ENCODE data around the gene SCARB2.

Gene SCARB2

DNA sequence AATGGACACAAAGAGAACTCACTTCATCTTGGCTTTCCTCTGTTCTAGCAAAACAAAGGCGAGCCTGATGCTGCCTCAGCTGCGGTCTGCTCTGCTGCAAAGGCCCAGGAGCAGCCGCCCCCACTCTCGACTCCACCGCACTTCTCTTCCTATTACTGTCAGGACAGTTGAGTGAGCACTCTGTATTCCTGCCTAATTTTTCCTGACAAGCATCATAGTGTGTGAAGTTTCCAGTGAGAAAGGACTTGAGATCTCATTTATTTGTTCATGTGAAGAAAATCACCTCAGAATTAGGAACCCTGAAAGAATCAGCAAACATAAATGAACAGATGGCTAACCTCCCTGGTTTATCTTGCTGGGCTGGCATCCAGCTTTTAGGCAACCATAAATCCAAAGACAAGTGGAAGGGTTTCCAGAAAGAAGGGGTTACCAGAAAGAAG lies 15.6 kb downstream of the SCARB2 start:
- no peak for DNase-seq

DNA sequence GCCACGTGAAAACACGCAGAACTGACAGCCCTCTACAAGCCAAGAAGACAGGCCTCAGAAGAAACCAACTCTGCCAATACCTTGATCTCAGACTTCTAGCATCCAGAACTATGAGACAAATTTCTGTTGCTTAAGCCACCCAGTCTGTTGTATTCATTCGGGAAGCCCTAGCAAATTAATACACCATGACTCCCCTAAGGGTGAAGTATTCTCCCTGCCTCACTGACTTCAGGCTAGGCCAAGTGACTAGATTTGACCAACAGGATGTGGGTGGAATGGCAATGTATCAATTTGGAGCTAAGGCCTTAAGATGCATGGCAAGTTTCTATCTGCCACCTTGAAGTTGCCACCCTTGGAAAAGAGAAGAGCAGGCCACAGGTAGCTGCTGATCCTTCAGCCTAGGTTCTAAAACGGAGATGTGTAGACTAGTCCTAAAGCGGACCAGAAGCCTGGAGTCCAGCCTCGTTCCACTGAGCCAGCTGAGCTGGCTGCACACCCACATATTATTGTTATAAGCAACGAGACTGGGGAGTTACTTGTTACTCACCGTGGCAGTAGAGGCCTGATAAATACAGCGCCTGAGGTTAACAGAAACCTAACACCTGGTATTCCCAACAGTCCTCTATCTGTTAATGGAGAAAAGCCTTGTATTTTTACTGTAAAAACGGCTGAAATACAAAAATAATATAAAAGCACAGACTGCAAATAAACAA lies 16.4 kb downstream of the SCARB2 start:
- no peak for DNase-seq

DNA sequence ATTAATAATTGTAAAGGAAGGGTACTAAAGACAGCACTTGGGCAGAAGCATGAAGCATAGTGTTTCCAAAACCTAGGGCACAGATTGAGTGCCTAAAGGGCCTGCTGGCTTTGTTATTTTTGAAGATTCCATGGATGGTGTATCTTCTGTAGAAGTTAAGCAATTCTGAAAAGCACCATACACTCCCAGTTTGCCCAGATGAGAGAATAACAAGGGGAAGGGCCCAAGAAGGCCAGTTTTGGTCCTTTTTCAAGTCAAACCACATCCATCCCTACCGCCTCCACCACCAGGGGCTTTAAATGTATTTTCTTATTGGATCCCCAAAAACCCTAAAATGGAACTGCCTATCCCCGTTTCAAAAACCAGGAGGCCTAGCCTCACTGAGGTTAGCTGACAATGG lies 17.2 kb downstream of the SCARB2 start:
- DNase-seq: no peak

DNA sequence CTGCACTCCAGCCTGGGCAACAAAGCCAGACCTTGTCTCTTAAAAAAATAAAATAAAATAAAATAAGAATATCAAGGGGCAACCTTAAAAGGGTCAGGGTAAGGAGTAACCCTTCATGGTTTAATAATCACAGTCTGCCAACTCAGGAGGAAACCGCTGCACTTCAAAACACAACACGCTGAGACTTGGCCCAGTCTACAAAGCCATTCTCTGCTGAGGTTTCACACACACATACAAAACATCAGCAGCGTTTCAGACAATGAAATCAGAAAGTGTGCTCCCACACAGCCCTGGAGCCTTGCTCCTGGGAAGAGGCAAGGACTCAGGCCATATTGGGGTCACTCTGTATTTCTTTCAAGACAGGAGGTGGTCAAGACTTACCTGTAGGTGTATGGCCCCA lies 18.3 kb downstream of the SCARB2 start:
- DNase-seq: no peak

DNA sequence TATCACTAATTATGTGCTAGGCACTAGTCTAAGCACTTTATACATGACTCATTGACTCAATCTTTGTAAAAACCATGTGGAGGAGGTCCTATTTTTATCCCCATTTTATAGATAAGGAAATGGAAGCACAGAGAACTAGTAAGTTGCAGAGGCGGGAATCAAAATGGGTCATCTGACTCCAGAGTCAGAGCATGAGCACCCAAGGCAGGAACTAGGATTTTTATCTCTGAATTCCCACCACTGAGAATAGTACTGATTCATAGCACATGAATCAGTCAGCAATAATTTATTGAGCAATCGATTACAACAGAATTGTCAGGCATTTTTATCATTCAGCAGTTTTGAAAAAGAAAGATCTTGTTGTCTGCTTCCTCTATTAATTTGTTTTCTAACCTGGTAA lies 19.3 kb downstream of the SCARB2 start:
- DNase-seq: no peak

DNA sequence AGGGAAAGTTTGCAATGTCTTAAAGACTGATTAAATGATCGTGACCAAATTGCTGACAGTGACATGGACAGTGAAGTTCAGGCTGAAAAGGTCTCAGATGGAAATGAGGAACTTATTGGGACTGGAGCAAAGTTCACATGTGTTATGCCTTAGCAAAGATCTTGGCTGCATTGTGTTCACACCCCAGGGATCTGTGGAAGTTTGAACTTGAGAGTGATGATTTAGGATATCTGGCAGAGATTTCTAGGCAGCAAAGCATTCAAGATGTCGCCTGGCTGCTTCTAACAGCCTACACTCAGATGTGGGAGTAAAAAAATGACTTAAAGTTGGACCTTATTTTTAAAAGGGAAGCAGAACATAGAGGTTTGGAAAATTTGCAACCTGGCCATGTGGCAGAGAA lies 21.4 kb downstream of the SCARB2 start:
- no peak for DNase-seq

DNA sequence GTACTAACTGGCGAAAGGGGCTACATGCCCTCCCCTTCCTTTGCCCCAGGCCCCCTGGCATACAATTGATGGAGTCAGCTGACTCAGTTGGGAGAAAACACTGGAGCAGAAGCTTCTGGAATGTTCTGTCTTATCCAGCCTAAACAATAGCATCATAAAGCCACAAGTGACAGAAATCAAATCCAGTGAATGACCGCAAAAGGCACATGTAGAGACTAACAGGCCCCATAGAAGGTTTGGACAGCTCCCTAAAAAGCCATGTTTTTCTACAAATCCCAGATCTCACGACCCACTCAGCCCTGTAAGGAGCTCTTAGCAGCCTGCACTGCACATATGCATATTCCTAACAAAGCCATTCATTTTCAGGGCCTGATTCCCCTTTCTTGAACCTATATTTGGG lies 25.1 kb downstream of the SCARB2 start:
- no peak for DNase-seq

DNA sequence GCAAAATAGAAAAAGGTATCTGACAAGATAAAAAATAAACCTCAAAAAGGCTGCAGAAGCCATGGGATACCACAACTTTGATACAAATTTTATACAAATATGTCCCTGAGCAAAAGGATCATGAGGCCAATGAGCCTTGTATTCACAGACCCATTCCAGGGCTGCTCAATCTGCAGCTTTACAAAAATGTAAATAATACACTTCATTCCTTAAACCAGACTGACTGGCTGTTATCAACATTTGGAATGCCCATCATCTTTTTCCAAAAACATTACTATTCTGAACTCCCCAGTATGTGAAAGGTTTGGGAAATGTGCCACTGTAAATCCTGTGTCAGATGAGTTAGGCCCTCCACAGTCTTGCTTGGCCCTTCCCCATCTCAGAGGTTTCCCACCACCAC lies 25.5 kb downstream of the SCARB2 start:
- DNase-seq: no peak

DNA sequence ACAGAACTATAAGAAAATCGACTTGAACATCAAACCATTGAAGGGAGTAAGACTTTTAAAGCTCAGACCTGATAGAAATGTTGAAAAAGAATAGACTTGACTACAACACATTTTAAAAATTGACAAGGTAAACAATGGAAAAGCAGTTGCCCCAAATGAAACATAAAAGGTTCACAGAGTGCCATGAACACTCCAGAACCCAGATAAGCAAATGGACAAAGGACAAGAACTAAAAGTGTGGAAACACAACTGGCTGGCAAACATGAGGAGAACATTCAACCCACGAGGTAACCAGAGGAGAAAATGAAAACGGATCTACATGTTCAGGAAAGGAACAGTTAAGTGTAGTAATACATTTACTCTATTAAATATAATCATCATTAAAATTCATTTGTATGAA lies 26.5 kb downstream of the SCARB2 start:
- DNase-seq: no peak

DNA sequence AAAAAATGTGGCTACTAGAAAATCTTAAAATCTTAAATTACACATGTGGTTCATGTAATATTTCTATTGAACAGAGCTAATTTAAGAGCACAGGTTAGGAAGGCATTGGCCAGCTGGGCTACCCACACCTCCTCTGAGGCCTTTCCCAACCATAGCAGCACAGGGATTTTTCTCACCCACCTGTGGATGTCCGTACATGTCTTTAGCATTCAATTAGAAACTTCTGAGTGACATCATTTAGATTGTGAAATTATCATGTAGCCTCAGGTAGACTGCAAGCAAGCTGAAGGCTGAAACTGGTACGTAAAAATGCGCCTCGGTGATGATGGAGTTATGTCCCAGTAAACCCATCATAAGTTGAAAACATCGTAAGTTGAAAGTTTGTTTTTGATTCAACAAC lies 31.2 kb downstream of the SCARB2 start:
- no peak for DNase-seq

DNA sequence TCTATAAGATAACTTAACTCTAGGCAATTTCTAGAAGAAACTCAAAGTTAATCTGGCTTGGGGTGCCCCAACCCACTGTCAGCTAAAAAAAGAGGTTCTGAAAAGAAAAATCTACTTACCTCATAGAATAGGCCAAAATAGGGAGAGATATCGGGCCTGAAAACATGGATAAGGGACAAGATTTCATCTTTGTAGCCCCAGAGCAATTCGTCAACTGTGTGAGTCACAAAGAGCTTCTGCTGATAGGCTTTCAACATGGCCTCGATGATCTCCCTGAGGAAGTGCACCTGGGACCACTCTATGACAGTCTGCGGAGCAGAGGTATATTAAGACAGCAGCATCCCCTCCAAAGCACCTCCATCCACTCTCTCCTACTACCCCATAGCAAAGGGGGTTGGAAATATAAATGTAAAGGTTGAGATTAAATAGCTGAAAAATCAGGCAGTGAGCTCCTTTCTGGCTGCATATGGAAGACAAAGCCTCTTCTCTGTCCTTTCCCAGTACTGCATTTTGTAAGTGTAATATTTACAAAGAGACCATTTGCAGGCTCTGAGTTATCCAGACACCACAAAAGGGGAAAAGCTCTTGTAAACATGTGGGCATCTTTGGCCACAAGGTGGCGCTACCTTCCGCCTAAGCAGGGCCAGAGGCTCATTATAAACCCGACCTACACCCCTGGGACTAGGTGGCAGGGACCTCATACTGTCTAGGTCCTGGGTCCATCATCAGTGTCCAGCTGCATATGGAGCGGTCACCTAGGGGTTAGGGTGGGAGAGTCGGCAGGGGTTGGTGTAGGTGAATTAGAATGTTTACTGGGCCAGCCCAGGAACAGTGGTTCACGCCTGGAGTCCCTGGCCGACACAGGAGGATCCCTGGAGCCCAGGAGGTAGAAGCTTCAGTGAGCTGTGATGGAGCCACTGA lies 34.0 kb downstream of the SCARB2 start:
- peak; percentile 76 for DNase-seq

DNA sequence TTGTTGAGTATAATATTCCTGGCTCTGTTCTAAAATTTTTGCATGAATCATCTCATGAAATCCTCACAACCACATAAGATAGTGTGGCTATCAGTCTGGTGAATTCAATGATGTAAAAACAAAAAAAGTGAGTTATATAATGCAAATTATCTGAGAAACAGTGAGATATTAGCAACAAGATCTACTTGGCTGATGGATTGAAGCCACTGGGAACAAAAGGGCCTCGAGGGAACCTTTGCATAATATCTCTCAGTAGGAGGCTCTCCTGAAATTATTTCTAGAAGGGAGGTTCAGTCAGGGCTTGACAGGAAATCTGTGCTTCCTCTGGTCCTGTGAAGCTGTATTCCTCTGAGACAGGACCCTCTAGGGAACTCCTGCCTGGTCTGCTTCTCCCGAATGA lies 35.3 kb downstream of the SCARB2 start:
- no peak for DNase-seq

DNA sequence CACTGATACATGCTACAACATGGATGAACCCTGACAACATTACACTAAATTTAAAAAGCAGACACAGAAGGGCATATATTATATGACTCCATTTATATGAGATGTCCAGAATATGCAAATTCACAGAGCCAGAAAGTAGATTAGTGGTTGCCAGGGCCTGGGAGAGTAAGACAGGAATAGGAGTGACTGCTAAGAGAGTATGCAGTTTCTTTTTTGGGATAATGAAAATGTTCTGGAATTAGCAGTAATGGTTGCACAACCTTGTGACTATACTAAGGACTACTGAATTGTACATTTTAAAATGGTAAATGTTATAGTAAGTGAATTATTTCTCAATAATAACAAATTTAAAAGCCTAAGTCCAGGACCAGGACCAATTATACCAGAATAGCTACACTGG lies 35.9 kb downstream of the SCARB2 start:
- no peak for DNase-seq

DNA sequence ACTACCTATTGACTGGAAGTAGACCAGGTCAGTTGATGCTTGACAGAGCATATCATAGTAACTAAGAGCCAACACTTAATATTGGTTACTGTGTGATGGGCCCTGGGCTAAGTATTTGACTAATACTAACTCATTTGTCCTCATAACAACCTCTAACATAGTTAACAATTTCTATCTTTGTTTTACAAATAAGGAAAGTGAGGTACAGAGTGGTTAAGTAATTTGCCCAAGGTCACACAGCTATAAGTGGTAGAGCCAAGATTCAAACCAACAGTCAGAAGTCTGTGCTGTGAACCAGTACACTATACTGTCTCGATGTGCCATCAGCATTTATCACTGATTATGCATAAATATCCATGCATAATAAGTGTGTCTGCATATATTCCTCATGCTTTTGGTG lies 38.3 kb downstream of the SCARB2 start:
- no peak for DNase-seq

DNA sequence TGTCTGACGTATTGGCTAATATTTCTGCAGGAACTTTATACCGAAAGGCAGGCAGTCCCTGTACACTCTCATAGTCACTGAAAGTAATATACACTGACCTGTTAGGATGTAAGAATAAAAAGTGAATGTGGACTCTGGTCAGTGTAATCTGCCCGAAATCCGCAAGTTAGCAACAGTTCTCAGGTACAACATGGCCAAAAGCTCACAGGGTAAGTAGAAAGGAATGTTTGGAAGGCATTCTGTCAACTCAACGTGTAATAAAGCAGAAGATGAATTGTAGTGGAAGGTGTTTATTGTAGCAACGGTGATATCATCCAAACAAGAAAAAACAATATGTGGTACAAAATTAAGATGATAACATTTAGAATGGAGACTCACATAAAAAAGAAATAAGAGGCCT lies 39.4 kb downstream of the SCARB2 start:
- DNase-seq: no peak

DNA sequence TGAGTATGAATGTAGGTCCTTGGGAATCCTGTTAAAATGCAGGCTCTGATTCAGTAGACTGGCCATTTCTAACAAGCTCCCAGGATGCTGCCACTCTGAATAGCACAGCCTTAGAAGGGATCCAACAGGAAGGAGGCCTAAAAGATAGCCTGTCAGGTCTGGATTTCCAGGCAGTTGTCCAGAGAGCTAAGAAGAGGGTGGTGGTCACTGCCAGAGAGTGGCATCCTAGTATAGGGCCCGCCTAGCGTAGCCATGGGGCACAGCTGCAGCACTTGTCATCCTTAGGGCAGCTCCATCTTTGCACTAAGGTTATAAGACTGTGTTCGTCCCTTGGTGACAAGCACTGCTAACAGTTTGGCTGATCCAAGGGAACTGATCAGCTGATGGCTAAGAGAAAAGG lies 44.9 kb downstream of the SCARB2 start:
- no peak for DNase-seq

DNA sequence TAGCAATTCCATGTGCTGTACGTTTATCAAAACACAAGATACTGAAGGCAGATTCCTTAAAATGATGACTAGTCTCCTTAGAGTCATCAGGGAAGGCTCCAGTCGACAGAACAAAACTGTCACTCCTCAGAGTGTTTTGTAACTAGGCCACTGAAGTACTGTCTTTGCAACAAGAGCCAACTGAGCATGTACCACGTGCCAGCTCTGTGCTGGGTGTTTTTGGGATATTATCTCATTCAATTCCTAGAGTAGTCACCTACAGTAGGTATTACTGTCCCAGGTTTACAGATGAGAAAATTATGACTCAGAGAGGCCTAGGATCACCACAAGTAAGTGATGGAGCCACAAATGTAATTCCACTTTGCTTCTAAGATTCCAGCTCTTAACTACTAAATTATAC lies 47.1 kb downstream of the SCARB2 start:
- no peak for DNase-seq

DNA sequence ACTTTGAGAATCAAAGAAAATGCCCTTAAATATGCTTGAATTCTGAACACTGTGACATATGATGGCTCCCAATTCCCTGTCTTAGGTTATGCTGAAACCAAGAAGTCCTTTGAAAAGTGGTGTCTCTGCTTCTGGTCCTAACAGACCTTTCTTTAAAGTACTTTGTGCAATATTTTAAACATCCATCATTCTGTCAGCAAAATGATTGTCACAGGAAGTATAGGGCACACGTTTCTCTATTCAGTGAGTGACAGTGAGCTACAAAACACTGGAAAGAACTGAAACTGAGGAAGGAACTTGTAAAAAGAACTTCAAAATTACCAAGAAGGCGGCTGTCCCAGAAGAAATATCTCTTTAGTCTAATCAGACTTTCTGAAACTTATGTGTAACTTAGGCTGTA lies 53.3 kb downstream of the SCARB2 start:
- DNase-seq: no peak

DNA sequence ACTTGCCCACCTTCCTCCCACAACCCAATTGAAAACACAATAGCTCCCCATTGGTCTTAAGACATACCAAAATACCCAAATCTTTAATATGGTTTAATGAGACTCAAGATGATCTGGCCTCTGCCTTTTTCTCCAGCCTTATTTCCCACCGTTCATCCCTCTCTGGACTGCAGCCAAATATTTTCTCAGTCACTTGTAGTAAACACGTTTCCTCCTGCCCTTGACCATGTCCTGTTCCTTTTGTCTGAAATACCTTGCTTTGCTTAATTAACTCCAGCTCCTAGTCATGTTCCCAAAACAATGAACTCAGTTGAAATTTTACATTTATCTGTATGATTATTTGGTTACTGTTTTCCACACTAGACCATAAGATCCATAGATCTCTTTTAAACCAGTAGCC lies 57.0 kb downstream of the SCARB2 start:
- DNase-seq: no peak

DNA sequence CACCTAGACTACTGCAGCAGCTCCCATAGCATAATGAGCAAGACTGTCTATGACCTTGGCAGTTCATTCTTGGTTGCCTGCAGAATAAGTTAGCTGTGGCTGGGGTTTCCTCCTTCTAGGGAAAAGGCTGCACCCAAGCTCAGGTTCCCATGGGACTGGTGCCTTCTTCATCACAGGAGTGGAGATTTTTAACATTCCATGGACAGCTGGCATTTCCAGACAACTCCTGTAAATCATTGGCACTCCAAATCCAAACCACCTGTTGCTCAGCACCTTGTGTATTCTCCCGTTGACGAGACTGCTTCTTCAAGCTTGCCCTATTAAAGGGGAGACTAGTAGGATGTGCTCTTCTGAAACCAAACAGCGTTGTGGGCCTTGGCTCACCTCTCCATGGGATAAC lies 57.6 kb downstream of the SCARB2 start:
- no peak for DNase-seq

DNA sequence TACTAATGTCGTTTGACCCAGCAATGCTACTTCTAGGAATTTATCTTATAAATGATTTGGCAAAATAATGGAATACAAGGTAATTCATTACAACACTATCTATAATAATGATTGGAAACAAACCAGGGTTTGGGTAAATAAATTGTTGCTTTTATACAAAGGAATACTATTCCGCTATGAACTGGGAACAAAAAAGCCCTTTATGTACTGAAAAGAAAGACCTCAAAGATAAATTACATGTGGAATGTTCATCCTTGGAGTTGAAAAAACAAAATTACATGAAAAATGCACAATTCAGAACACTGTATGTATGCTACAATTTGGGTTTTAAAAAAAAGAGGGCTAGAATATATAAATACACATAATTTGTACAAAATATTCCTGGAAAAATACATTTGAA lies 60.3 kb downstream of the SCARB2 start:
- no peak for DNase-seq

DNA sequence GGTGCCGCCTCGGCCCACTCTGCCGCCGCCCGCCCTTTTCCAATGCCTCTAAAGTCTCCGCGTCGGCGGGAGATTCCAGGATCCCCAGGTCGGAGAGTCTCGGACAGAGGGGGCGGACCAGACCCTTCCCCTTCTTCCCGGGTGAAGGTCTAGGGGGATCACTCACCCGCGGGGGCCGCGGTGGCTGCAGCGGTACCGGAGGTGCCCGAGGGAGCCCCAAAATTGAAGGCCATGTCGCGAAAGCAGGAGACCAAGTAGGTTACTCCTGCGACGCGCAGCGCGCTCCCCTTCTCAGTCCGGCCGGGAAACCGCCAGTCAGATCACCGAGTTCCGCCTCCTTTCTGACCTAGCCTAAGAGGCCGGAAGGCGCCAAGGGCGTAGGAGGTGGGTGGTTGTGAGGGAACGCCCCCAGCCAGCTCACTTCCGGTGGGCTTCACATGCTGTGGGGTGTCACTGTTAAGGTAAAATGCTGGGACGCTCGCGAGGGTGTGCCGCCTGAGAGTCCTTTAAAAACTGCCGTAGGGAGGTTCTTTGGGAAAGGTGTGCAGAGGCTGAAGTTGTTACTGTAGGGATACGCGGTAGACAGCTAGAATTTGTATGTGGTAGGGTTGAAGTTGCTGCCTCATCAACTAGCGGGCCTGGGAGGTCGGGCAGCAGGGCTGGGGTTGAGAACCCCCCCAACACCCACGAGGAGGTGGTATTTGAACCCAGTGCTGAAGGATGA lies 65.3 kb downstream of the SCARB2 start, which contains the start of gene NUP54:
TSS of gene NUP54 (minus strand) at position 256 of the 724 bp plus-strand sequence. CDS start at position 233, 23 bp downstream.
- peak; percentile 98 for DNase-seq

DNA sequence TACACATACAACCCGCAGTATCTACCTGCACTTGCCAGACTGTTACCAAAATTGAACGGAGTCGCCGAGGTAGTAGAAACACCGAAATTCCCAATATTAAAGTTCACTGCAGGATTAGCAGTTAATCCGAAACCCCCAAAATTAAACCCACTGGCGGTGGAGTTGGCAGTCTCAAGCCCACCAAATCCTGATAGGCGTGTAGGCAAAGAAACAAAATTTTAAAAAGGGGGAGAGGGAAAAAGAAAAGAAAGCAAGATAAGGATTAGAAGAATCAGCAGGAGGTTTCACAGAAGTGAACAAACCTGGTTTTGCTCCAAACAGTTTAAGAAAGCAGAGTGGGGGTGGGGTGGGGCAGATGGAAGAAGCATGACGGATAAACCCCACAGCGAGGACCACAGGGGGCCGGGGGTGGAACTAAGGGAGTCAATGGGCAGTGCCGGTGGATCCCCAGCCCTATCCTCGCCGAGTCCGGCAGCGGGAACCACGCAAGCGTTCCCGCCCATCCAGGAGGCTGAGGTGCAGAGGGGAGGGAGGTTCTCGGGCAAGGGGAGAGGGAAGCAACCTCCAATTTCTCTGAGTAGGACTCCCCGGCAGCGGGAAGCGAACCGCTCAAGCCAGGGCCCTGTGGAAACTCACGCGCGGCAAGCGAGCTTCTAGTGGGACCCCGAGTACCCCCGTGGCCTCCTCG lies 66.0 kb downstream of the SCARB2 start:
- DNase-seq: peak; percentile 80

All from right forelimb (tissue), 1 donor.